ENCODE results near the gene XCL1. TPM values are rescaled to one million over a fixed set of nuclear protein-coding genes. Genes with fewer than 3 reads are reported as not detected.

Gene XCL1
- total RNA-seq, 1 donor from 2014 or later = not detected

GRCh38 chr1:168598892-168599291, 22.5 kb downstream of the XCL1 start:
- TF ChIP-seq, protein P1, sequence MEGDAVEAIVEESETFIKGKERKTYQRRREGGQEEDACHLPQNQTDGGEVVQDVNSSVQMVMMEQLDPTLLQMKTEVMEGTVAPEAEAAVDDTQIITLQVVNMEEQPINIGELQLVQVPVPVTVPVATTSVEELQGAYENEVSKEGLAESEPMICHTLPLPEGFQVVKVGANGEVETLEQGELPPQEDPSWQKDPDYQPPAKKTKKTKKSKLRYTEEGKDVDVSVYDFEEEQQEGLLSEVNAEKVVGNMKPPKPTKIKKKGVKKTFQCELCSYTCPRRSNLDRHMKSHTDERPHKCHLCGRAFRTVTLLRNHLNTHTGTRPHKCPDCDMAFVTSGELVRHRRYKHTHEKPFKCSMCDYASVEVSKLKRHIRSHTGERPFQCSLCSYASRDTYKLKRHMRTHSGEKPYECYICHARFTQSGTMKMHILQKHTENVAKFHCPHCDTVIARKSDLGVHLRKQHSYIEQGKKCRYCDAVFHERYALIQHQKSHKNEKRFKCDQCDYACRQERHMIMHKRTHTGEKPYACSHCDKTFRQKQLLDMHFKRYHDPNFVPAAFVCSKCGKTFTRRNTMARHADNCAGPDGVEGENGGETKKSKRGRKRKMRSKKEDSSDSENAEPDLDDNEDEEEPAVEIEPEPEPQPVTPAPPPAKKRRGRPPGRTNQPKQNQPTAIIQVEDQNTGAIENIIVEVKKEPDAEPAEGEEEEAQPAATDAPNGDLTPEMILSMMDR (IDR thresholded peaks at IDR 0.05) = no peak
- Mint-ChIP-seq H3K27ac (no peak overlapping the region), H3K4me1 (no peaks in the 10 kb centered on the region), H3K4me3 (no peak overlapping the region), H3K27me3 (peaks cover 8% of the 10 kb centered on the region), H3K36me3 (ENCODE audit: low read depth) (no peaks in the 10 kb centered on the region), H3K9me3 (no peaks in the 10 kb centered on the region)
- no peak for ATAC-seq (ENCODE audit: low read depth)
- POLR2A ChIA-PET = no interaction called here
- CTCF ChIA-PET = interaction anchor here (0.5 kb wide), 1 partner anchor 750 kb away, joined by 3 read pairs; no protein-coding TSS in a partner anchor
- no peak for DNase-seq
- intact Hi-C loops (cut with micrococcal nuclease) = no loop called here

DNA sequence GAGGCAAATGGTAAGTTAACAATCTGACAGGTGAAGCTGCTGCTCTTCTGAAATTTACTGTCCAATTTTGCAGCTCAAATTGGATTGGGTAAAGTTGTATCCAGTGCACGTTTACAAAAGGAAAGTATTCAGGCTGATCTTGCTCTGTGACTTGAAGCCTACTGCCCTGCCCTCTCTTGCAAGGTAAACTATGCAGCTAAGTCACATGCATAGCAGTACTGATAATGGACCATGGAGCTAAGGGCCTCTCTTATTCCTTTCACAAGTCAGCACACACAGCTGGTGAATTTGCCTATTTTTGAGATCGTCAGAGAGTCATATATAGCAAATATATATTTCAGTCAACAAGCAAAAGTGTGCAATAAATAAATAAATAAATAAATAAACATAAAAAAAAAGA, 23.2 kb downstream of the XCL1 start:
- no peak overlapping the region for H3K4me3 Mint-ChIP-seq
- H3K36me3 Mint-ChIP-seq (ENCODE audit: low read depth) = no peaks in the 10 kb centered on the region
- no peak overlapping the region for H3K27ac Mint-ChIP-seq
- DNase-seq (no peak), ATAC-seq (ENCODE audit: low read depth) (no peak)
- peaks cover 8% of the 10 kb centered on the region for H3K27me3 Mint-ChIP-seq
- TF ChIP-seq, protein P1 (IDR thresholded peaks at IDR 0.05) = no peak
- intact Hi-C loops (cut with micrococcal nuclease) = loop anchor here (10.0 kb wide), 1 partner anchor 1115 kb away; the partner anchor contains the start of gene SELL
- POLR2A ChIA-PET = no interaction called here
- H3K4me1 Mint-ChIP-seq = no peaks in the 10 kb centered on the region
- no peaks in the 10 kb centered on the region for H3K9me3 Mint-ChIP-seq
- CTCF ChIA-PET = interaction anchor here (0.5 kb wide), 1 partner anchor 749 kb away, joined by 3 read pairs; no protein-coding TSS in a partner anchor

DNA sequence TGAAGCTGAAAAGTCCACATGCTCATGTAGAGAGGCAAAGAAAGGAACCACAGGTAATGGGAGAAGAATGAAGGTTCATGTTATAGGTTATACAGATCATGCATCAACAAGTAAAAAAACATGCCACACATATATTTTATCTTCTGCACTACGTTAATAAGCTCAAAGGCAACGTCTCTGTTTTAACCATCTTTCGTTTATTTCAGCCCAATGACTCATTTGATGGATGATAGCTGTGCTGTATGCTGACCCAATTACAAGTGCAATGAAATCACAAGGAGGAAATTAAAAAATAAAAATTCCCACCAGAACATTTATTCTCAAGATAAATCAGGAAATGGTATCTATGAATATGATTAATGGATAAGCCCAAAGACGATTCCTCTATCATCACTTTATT, 24.6 kb downstream of the XCL1 start:
- Mint-ChIP-seq H3K4me3 (no peak overlapping the region), H3K27me3 (peaks cover 8% of the 10 kb centered on the region), H3K4me1 (no peaks in the 10 kb centered on the region), H3K9me3 (no peaks in the 10 kb centered on the region), H3K36me3 (ENCODE audit: low read depth) (no peaks in the 10 kb centered on the region), H3K27ac (no peak overlapping the region)
- CTCF ChIA-PET = interaction anchor here (2.0 kb wide), 1 partner anchor 748 kb away, joined by 6 read pairs; no protein-coding TSS in a partner anchor
- no peak for DNase-seq
- TF ChIP-seq, protein P1 (IDR thresholded peaks at IDR 0.05) = no peak
- ATAC-seq (ENCODE audit: low read depth) = no peak
- intact Hi-C loops (cut with micrococcal nuclease) = loop anchor here (10.0 kb wide), 1 partner anchor 1114 kb away; the partner anchor contains the start of gene SELL
- POLR2A ChIA-PET = no interaction called here

DNA sequence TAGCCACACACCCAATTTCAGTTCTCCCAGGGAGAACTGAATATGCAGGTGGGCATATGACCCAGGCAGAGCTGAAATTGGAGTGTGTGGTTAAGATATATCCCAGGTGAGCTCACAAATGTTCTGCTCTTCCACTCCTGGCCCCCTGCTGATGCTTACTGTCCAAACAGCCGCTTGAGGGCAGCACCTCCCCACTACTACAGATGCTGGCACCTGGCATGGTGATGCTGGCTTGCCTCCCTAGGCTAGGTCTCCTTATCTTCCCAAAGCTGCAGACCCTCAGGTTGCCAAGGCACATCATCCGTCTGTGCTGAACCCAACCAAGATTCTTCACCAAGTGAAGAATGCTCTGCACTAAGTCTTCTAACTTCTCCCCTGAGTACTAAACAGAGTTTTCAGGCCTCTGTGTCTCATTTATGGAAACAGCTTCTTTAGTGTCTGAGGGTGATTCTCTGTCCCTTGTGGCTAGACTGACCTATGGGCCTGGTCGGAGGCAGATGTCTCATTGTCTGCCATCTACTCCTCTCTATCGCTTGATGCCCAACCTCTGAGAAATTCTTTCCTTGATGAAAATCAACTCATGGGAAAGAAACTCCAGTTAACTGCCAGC, 27.2 kb downstream of the XCL1 start:
- peak; percentile 31 for DNase-seq
- Mint-ChIP-seq H3K27me3 (peaks cover 8% of the 10 kb centered on the region), H3K27ac (no peak overlapping the region), H3K4me1 (no peaks in the 10 kb centered on the region), H3K9me3 (no peaks in the 10 kb centered on the region), H3K36me3 (ENCODE audit: low read depth) (no peaks in the 10 kb centered on the region), H3K4me3 (no peak overlapping the region)
- CTCF ChIA-PET = interaction anchor here (0.6 to 5.9 kb wide), 9 partner anchors 19 to 1206 kb away, joined by 3 to 82 read pairs (median 3); no protein-coding TSS in a partner anchor
- ATAC-seq (ENCODE audit: low read depth) = peak; percentile 45
- POLR2A ChIA-PET = no interaction called here
- intact Hi-C loops (cut with micrococcal nuclease) = loop anchor here (1.0 to 10.0 kb wide), 3 partner anchors 745 to 1111 kb away; partner anchors contain the start of gene SELL
- TF ChIP-seq, protein P1 (IDR thresholded peaks at IDR 0.05) = no peak

DNA sequence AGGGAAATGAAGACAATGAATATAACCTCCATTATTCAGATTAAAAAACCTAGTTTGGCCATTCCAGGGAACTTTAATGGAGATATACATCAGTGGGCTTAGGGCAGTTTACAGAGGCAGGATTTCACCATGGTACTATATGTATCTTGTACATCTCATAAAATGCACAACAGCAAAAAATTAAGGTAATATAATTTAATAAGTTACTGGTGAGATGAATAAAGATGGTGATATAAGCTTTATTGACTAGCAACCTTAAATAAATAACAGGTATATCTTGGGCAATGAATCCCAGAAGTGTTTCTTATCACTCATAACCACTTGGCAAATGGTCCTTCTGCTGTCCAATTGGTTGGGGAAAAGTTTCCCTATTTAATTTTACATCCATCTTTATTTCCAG, 29.0 kb downstream of the XCL1 start:
- CTCF ChIA-PET = interaction anchor here (5.9 kb wide), 1 partner anchor 744 kb away, joined by 82 read pairs; no protein-coding TSS in a partner anchor
- POLR2A ChIA-PET = no interaction called here
- intact Hi-C loops (cut with micrococcal nuclease) = loop anchor here (10.0 kb wide), 1 partner anchor 1109 kb away; the partner anchor contains the start of gene SELL

More for the DNA sequence above, 29.0 kb downstream of the XCL1 start:
- ATAC-seq (ENCODE audit: low read depth) (no peak), DNase-seq (no peak)
- Mint-ChIP-seq H3K4me3 (no peak overlapping the region), H3K9me3 (no peaks in the 10 kb centered on the region), H3K27me3 (peaks cover 12% of the 10 kb centered on the region), H3K4me1 (no peaks in the 10 kb centered on the region), H3K27ac (no peak overlapping the region), H3K36me3 (ENCODE audit: low read depth) (no peaks in the 10 kb centered on the region)
- TF ChIP-seq, protein P1 (IDR thresholded peaks at IDR 0.05) = no peak

All from activated B cell treated with CpG ODN at 0.5 μM for 24 hours (primary cell).